Activated T-helper 17 cell treated with anti-CD3 and anti-CD28 coated beads, Interleukin-2, amount 50 U/mL, for 72 hours (primary cell): ENCODE results near the gene IMPDH1. TPM values are rescaled to one million over a fixed set of nuclear protein-coding genes. Genes with fewer than 3 reads are reported as not detected.

Source experiments
- ATAC-seq: fragments of 150-1000 bp; cut with Tn5 transposase; replicated peaks from 2 replicates; pipeline ENCODE4 v1.10.0; 2021; ENCODE audit warnings: mild to moderate bottlenecking, moderate library complexity
- H3K27ac Mint-ChIP-seq: one replicate; pipeline ENCODE4 v1.8.0; 2022; ENCODE audit warnings: mixed read lengths
- H3K27me3 Mint-ChIP-seq: one replicate; pipeline ENCODE4 v1.8.0; 2022; ENCODE audit warnings: mixed read lengths
- H3K36me3 Mint-ChIP-seq: one replicate; pipeline ENCODE4 v1.8.0; 2022; ENCODE audit warnings: low read depth, mild to moderate bottlenecking, mixed read lengths
- H3K4me1 Mint-ChIP-seq: one replicate; pipeline ENCODE4 v1.8.0; 2022; ENCODE audit warnings: mixed read lengths
- H3K4me3 Mint-ChIP-seq: one replicate; pipeline ENCODE4 v1.8.0; 2022; ENCODE audit warnings: mild to moderate bottlenecking, mixed read lengths
- H3K9me3 Mint-ChIP-seq: one replicate; pipeline ENCODE4 v1.8.0; 2022; ENCODE audit warnings: mixed read lengths
- total RNA-seq, 2 donors: library from RNA; stranded (reverse); gene quantifications; one replicate each; pipeline ENCODE4 v1.2.3, GENCODE V29; 2022

The IMPDH1 gene
- total RNA-seq, 2 donors from 2014 or later = 62.7 to 95.6 TPM

- peak overlapping the region; percentile 49 for H3K27ac Mint-ChIP-seq
- H3K9me3 Mint-ChIP-seq = no peaks in the 10 kb centered on the region
- no peak for ATAC-seq
- H3K4me1 Mint-ChIP-seq = no peaks in the 10 kb centered on the region
- H3K4me3 Mint-ChIP-seq = no peak overlapping the region
- no peaks in the 10 kb centered on the region for H3K36me3 Mint-ChIP-seq
- peaks cover 9% of the 10 kb centered on the region for H3K27me3 Mint-ChIP-seq
Observed at GRCh38 chr7:128422842-128423241, 13.1 kb upstream of the IMPDH1 start.

- no peak overlapping the region for H3K4me3 Mint-ChIP-seq
- H3K27me3 Mint-ChIP-seq = peaks cover 9% of the 10 kb centered on the region
- H3K9me3 Mint-ChIP-seq = no peaks in the 10 kb centered on the region
- no peaks in the 10 kb centered on the region for H3K36me3 Mint-ChIP-seq
- ATAC-seq = no peak
- H3K4me1 Mint-ChIP-seq = no peaks in the 10 kb centered on the region
- H3K27ac Mint-ChIP-seq = peak overlapping the region; percentile 49
Observed at GRCh38 chr7:128422037-128422436, 12.3 kb upstream of the IMPDH1 start.

- no peak overlapping the region for H3K27ac Mint-ChIP-seq
- ATAC-seq = no peak
- H3K9me3 Mint-ChIP-seq = no peaks in the 10 kb centered on the region
- no peaks in the 10 kb centered on the region for H3K4me1 Mint-ChIP-seq
- peaks cover 9% of the 10 kb centered on the region for H3K27me3 Mint-ChIP-seq
- H3K36me3 Mint-ChIP-seq = no peaks in the 10 kb centered on the region
- no peak overlapping the region for H3K4me3 Mint-ChIP-seq
Observed at GRCh38 chr7:128421384-128421783, 11.6 kb upstream of the IMPDH1 start.

- Mint-ChIP-seq H3K4me3 (no peak overlapping the region), H3K9me3 (no peaks in the 10 kb centered on the region), H3K27ac (no peak overlapping the region), H3K4me1 (no peaks in the 10 kb centered on the region), H3K36me3 (no peaks in the 10 kb centered on the region), H3K27me3 (peaks cover 9% of the 10 kb centered on the region)
- ATAC-seq = no peak
Observed at GRCh38 chr7:128420773-128421172, 11.0 kb upstream of the IMPDH1 start.

- Mint-ChIP-seq H3K36me3 (no peaks in the 10 kb centered on the region), H3K9me3 (no peaks in the 10 kb centered on the region), H3K4me3 (no peak overlapping the region), H3K27me3 (peaks cover 9% of the 10 kb centered on the region), H3K4me1 (no peaks in the 10 kb centered on the region), H3K27ac (no peak overlapping the region)
- ATAC-seq = no peak
Observed at GRCh38 chr7:128419257-128419656, 9.5 kb upstream of the IMPDH1 start.

- no peak for ATAC-seq
- Mint-ChIP-seq H3K4me1 (no peaks in the 10 kb centered on the region), H3K27ac (no peak overlapping the region), H3K36me3 (no peaks in the 10 kb centered on the region), H3K4me3 (no peak overlapping the region), H3K9me3 (no peaks in the 10 kb centered on the region), H3K27me3 (peaks cover 9% of the 10 kb centered on the region)
Observed at GRCh38 chr7:128417071-128417470, 7.3 kb upstream of the IMPDH1 start.

- no peaks in the 10 kb centered on the region for H3K36me3 Mint-ChIP-seq
- H3K9me3 Mint-ChIP-seq = no peaks in the 10 kb centered on the region
- no peak overlapping the region for H3K27ac Mint-ChIP-seq
- H3K4me1 Mint-ChIP-seq = no peaks in the 10 kb centered on the region
- peaks cover 9% of the 10 kb centered on the region for H3K27me3 Mint-ChIP-seq
- no peak for ATAC-seq
- H3K4me3 Mint-ChIP-seq = no peak overlapping the region
Observed at GRCh38 chr7:128415217-128415785, 5.5 kb upstream of the IMPDH1 start.

- H3K4me1 Mint-ChIP-seq = peaks cover 11% of the 10 kb centered on the region
Observed at GRCh38 chr7:128410451-128410753, 620 bp upstream of the IMPDH1 start.

GRCh38 chr7:128408709-128409595, 830 bp downstream of the IMPDH1 start:
- Mint-ChIP-seq H3K27me3 (no peaks in the 10 kb centered on the region), H3K4me1 (peaks cover 16% of the 10 kb centered on the region), H3K36me3 (peaks cover 5% of the 10 kb centered on the region), H3K27ac (peak overlapping the region; percentile 38), H3K9me3 (no peaks in the 10 kb centered on the region), H3K4me3 (peak overlapping the region; percentile 96)
- no peak for ATAC-seq

More at GRCh38 chr7:128410451-128410753, 620 bp upstream of the IMPDH1 start:
- Mint-ChIP-seq H3K9me3 (no peaks in the 10 kb centered on the region), H3K27ac (peak overlapping the region; percentile 89), H3K27me3 (no peaks in the 10 kb centered on the region), H3K36me3 (no peaks in the 10 kb centered on the region), H3K4me3 (peak overlapping the region; percentile 96)
- no peak for ATAC-seq

- Mint-ChIP-seq H3K27ac (peak overlapping the region; percentile 71), H3K4me3 (peak overlapping the region; percentile 96), H3K4me1 (peaks cover 23% of the 10 kb centered on the region)
Observed at GRCh38 chr7:128407751-128408708, 1.8 kb downstream of the IMPDH1 start.

GRCh38 chr7:128407233-128407589, 2.6 kb downstream of the IMPDH1 start:
- H3K36me3 Mint-ChIP-seq = peaks cover 22% of the 10 kb centered on the region
- peaks cover 23% of the 10 kb centered on the region for H3K4me1 Mint-ChIP-seq
- H3K27me3 Mint-ChIP-seq = no peaks in the 10 kb centered on the region
- no peak overlapping the region for H3K27ac Mint-ChIP-seq
- no peaks in the 10 kb centered on the region for H3K9me3 Mint-ChIP-seq
- H3K4me3 Mint-ChIP-seq = peak overlapping the region; percentile 75
- no peak for ATAC-seq

More at GRCh38 chr7:128407751-128408708, 1.8 kb downstream of the IMPDH1 start:
- no peaks in the 10 kb centered on the region for H3K27me3 Mint-ChIP-seq
- ATAC-seq = no peak
- H3K36me3 Mint-ChIP-seq = peaks cover 14% of the 10 kb centered on the region
- H3K9me3 Mint-ChIP-seq = no peaks in the 10 kb centered on the region

GRCh38 chr7:128406314-128407232, 3.2 kb downstream of the IMPDH1 start:
- H3K9me3 Mint-ChIP-seq = no peaks in the 10 kb centered on the region
- no peak for ATAC-seq
- H3K36me3 Mint-ChIP-seq = peaks cover 29% of the 10 kb centered on the region
- H3K27ac Mint-ChIP-seq = peak overlapping the region; percentile 51
- H3K27me3 Mint-ChIP-seq = no peaks in the 10 kb centered on the region
- H3K4me1 Mint-ChIP-seq = peaks cover 23% of the 10 kb centered on the region
- peak overlapping the region; percentile 75 for H3K4me3 Mint-ChIP-seq

GRCh38 chr7:128405471-128406313, 4.1 kb downstream of the IMPDH1 start:
- Mint-ChIP-seq H3K36me3 (peaks cover 38% of the 10 kb centered on the region), H3K27me3 (no peaks in the 10 kb centered on the region), H3K4me3 (peak overlapping the region; percentile 87), H3K9me3 (no peaks in the 10 kb centered on the region), H3K27ac (peak overlapping the region; percentile 77), H3K4me1 (peaks cover 23% of the 10 kb centered on the region)
- peak; percentile 5 for ATAC-seq
